GM18519 (cell line): ENCODE measurements around the gene TECTA.
"Not testable (repeated sequence)": the region's sequence is repeated elsewhere in the genome, so short reads cannot be mapped to it uniquely, and the experiment has no call there.

Experiments used
- ATAC-seq: cut with Tn5 transposase; IDR thresholded peaks from one replicate; pipeline ENCODE4 v1.9.1; 2021; ENCODE audit warnings: mild to moderate bottlenecking, moderate library complexity; ENCODE audit not compliant: unreplicated experiment, low FRiP score

Gene TECTA

DNA sequence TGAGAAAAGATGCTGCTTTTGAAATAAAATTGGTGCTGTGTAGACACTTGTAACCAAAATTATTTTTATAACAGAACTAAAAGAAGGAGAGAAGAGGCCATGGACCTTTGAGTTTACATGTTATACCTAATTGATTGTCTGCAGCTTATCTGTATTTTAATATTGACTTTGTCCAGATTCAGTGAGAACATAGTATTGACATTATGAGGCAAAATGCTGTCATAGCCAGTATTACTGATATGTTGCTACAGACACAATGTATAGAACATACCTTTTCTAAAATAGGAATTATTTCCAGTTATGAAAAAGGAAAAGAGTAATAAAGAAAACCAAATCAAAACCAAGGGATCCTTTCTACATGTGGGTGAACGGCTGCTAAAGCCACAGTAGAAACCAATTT lies 11.5 kb upstream of the TECTA start:
- ATAC-seq, result no peak

DNA sequence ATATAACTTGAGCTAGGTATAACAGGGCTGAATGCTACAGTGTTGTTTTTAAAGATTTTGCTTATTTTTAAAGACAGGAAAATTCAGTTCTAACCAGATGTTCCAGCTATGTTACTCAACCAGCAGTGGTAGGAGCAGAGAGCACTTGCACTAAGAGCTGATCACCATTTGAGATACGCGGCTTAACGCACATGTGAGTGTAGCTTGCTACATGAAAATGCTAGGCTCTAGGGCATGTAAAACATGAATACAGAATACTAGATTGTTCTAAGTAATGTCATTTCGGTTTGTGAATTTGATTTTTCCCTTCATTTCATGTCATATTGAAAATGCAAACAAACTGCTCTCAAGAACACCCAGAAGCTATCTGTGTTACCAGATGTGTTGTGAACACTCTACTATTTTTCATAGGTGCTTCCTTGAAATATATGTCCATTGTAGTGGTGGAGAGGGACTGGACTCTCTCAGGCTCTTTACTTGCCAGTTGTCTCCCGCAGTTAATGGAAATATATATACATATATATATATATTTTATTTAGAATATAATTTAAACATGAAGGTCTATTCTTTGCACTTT lies 10.8 kb upstream of the TECTA start:
- no peak for ATAC-seq

GRCh38 chr11:121091492-121092152 lies 9.4 kb upstream of the TECTA start:
- no peak for ATAC-seq

DNA sequence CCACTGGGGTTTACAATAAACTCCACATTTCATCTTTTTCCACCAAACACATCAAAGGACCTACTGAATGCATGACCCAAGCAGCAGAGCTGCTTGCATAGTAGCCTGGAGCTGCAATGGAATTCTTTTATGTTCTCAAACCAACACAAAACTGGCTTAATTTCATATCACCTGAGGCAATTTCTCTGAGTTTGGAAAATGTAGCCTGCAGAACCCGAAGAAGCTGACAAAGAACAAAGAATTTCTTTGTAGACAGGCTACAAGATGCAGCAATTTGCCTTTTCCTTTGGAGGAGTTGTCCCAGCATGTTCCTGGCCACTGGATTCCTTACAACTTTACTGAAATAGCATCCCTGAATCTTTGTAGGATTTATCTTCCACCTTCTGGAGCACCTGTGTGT lies 5.5 kb upstream of the TECTA start:
- no peak for ATAC-seq

DNA sequence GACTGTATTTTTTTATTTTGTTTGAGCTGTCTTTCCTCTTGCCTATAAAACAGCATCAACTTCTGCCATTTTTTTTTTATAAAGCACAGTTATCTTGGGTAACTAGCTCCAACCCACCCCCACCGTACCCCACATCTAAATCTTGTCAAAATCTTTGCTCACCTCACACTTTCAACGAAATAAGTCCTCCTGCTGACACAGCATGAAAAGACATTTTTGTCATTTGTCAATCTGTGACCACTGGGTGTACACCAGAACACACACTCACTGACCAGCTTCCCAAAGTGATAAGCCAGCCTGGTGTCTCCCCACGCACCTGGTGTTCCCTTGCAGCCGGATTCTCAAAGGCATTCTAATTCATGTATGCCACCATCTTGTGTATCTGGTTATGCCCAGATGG lies 1.7 kb upstream of the TECTA start:
- ATAC-seq, result no peak

- no peak for ATAC-seq
Observed at GRCh38 chr11:121099885-121100284, 1.2 kb upstream of the TECTA start.

- no peak for ATAC-seq
Observed at GRCh38 chr11:121104312-121104762, 3.3 kb downstream of the TECTA start.

GRCh38 chr11:121105063-121105480 lies 4.0 kb downstream of the TECTA start:
- ATAC-seq, result no peak

GRCh38 chr11:121105481-121106195 lies 4.6 kb downstream of the TECTA start:
- no peak for ATAC-seq

GRCh38 chr11:121106812-121107211 lies 5.8 kb downstream of the TECTA start:
- no peak for ATAC-seq

- ATAC-seq, result no peak
Observed at GRCh38 chr11:121108413-121108812, 7.4 kb downstream of the TECTA start.

- no peak for ATAC-seq
Observed at GRCh38 chr11:121109471-121109870, 8.4 kb downstream of the TECTA start.

DNA sequence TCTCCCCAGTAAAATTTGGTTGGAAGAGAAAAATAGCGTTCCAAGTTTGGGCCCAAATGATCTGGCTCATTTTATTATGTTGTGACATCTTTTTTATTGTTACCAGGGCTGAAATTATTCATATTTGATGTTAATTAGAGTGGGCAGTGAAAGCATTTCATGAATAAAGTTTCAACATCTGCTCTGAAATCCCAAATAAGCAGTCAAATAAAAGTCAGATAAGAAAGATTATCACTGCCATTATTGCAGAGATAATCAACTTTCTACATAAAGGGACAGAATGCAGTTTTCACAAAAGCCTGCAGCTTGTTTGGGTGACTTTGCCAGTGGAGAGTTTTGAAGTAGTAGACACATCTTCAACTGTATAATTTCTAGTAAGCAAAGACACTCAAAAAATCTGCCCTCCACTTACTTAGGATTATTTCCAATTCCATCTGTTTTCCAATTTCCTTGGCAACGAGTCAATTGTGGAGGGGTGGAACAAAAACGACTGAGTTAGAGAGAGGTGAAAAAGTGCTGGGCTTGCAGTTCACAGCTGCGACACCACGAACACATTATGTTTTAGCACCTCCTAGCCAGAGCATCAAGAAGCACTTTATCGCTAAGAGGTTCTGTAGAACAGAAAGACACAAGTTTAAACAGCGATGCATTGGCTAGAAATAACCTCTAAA lies 9.0 kb downstream of the TECTA start:
- ATAC-seq, result no peak

- ATAC-seq, result no peak
Observed at GRCh38 chr11:121110871-121111724, 10.1 kb downstream of the TECTA start.

DNA sequence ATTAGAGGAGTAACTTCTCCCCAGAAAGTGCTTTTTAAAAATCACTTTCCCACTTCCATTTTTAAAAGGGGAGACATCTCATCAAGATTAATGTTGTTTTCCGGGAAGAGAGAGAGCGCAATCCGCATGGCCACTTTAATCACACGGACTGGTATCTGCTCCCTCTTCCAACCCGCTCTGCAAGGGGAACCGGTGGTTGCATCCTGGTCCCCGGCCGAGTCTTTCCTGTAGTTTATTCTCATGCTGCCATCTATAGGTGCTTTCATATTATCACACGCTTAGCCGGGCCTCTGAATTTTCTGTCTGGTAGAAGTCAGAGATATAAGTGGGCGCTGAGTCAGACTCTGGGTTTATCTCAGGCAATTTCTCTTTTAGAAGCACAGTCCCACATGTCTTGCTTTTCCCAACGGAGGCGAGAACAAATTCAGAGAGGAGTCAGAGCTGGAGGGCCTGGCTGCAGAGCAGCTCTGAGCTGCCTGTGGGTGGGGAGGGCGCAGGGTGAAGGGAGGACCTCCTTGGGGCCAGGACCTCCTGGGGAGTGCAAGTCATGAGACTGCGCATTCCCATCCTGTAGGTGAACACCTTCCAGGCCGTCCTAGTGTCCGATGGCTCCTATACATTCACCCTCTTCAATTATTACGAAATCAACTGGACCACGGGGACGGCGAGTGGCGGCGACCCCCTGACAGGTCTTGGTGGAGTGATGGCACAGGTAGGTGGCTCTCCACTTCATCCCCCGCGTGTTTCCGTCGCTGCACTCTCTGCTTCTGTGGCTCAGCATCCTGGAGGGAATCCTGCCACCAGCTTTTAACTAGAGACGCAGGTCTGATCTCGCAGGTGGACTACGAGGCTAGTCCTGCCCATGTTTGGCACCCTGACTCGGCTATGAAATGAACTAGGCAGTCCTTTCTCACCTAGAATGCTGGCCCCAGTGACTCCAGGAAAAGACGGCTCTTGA lies 11.7 kb downstream of the TECTA start:
- ATAC-seq, result no peak

GRCh38 chr11:121113611-121114010 lies 12.6 kb downstream of the TECTA start:
- ATAC-seq, result no peak

DNA sequence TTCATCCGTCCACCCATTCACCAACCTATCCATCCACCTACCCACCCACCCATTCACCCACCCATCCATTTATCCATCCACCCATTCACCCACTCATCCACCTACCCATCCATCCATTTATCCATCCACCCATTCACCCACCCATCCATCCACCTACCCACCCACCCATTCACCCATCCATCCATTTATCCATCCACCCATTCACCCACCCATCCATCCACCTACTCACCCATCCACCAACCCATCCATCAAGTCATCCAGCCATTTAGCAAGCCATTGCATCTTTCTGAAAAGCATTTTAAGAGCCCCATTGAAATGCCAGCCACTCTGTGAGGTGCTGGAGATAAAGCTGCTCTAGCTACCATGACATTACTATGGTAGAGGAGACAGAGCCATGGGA lies 14.0 kb downstream of the TECTA start:
- not testable (repeated sequence) for ATAC-seq

- no peak for ATAC-seq
Observed at GRCh38 chr11:121117788-121118187, 16.7 kb downstream of the TECTA start.

DNA sequence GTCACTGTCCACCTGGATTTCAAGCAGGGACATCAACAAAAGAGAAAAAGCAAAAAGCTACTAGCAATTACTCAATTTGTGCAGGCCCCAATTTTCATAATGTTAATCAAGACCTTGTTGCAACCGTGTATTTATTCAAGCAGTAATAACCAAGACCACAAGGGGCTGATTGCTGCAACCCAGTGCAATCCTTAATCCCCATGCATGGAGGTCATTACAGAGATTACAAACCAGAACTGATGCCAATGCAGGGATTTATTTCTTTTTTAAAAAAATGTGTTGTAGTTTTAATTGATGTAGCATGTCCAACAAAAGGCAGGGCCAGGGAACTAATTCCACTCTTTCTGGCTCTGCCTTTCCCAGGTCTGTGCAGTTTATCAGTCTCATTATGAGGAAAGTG lies 18.4 kb downstream of the TECTA start:
- ATAC-seq, result no peak
